Mesodermal cell (in vitro differentiated cells): Measurements from ENCODE around the gene VDAC2.
"Not testable (repeated sequence)": the region's sequence is repeated elsewhere in the genome, so short reads cannot be mapped to it uniquely, and the experiment has no call there.

Source experiments
- H3K27ac ChIP-seq: 2 replicates; pipeline ENCODE4 v1.7.0; 2013; ENCODE audit warnings: mild to moderate bottlenecking, low read depth, low read length, moderate library complexity; ENCODE audit not compliant: severe bottlenecking
- H3K36me3 ChIP-seq: 2 replicates; pipeline ENCODE4 v1.7.1; 2013; ENCODE audit warnings: mild to moderate bottlenecking, low read length, moderate library complexity; ENCODE audit not compliant: control insufficient read depth, insufficient read depth
- H3K4me1 ChIP-seq: one replicate; pipeline ENCODE4 v1.7.1; 2013; ENCODE audit warnings: mild to moderate bottlenecking, low read length; ENCODE audit not compliant: insufficient read depth, control insufficient read depth, poor library complexity, severe bottlenecking
- H3K4me3 ChIP-seq: 2 replicates; pipeline ENCODE4 v1.7.0; 2013; ENCODE audit warnings: low read length, control low read depth, mild to moderate bottlenecking; ENCODE audit not compliant: insufficient read depth, poor library complexity, severe bottlenecking; ENCODE audit errors: extremely low read depth
- H3K9me3 ChIP-seq: 2 replicates; pipeline ENCODE4 v1.7.1; 2013; ENCODE audit warnings: mild to moderate bottlenecking, low read length, moderate library complexity; ENCODE audit not compliant: control insufficient read depth
- WGBS, 2 experiments: methylation state at CpG; one replicate each; pipeline ENCODE4 v1.1.5; 2013; ENCODE audit warnings: missing lambda C conversion rate in 2 of 2; ENCODE audit not compliant: insufficient coverage in 2 of 2; 5-methylcytosine and 5-hydroxymethylcytosine counted together

The VDAC2 gene

GRCh38 chr10:75209086-75209920, 1.3 kb upstream of the VDAC2 start:
- Histone ChIP-seq H3K4me3 (peak overlapping the region; percentile 97), H3K27ac (peak overlapping the region; percentile 99), H3K9me3 (no peaks in the 10 kb centered on the region), H3K36me3 (peaks cover 28% of the 10 kb centered on the region), H3K4me1 (peaks cover 31% of the 10 kb centered on the region)
- WGBS, 2 experiments = 89 to 98% methylated on average over 3 to 10 of the region's 16 CpGs

- H3K36me3 ChIP-seq = peaks cover 34% of the 10 kb centered on the region
- peak overlapping the region; percentile 99 for H3K27ac ChIP-seq
- WGBS, 2 experiments = 8 to 24% methylated on average over 7 to 19 of the region's 19 CpGs
- H3K9me3 ChIP-seq = no peaks in the 10 kb centered on the region
- H3K4me3 ChIP-seq = peak overlapping the region; percentile 97
- H3K4me1 ChIP-seq = peaks cover 37% of the 10 kb centered on the region
Observed at GRCh38 chr10:75209921-75210281, 695 bp upstream of the VDAC2 start.

DNA sequence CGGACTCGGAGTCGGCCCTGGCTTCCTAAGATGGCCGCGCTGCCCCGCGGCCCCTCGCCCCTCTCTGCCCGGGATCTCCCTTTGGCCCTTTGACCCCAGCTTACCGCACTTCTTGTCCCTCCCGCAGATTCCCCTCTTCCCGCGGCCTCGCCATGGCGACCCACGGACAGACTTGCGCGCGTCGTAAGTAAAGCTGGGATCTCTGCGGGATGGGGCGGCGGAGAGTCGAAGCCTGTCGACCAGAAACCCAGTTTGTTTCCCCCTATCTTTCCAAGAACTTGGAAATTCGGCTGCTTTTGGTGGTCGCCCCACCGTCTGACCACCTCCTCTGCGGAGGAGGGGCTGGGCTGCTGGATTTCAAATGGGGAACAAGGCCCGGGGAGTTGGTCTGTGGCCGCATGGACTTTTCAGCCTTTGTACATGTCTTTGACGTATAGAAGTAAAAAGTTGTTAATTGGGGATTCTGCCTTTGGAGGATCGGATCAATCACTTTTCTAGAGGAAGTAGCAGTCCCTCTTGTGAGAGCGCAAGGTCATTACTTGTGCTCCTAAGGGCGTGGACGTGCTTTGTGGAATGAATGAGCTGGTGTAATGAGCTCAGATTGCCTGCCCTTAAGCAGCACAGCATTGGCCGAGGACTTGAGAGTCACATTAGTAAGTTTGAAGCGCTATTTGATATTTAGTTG, 553 bp downstream of the VDAC2 start:
- Histone ChIP-seq H3K4me3 (peak overlapping the region; percentile 97), H3K9me3 (no peaks in the 10 kb centered on the region), H3K27ac (peak overlapping the region; percentile 99), H3K36me3 (peaks cover 45% of the 10 kb centered on the region), H3K4me1 (peaks cover 39% of the 10 kb centered on the region)
- WGBS, 2 experiments = 0% methylated on average over 19 to 24 of the region's 38 CpGs

GRCh38 chr10:75212343-75212742, 1.7 kb downstream of the VDAC2 start:
- Histone ChIP-seq H3K4me3 (peak overlapping the region; percentile 97), H3K9me3 (no peaks in the 10 kb centered on the region), H3K36me3 (peaks cover 57% of the 10 kb centered on the region), H3K4me1 (peaks cover 39% of the 10 kb centered on the region), H3K27ac (no peak overlapping the region)
- WGBS, 2 experiments = 82 to 85% methylated on average over 3 to 4 of the region's 6 CpGs

DNA sequence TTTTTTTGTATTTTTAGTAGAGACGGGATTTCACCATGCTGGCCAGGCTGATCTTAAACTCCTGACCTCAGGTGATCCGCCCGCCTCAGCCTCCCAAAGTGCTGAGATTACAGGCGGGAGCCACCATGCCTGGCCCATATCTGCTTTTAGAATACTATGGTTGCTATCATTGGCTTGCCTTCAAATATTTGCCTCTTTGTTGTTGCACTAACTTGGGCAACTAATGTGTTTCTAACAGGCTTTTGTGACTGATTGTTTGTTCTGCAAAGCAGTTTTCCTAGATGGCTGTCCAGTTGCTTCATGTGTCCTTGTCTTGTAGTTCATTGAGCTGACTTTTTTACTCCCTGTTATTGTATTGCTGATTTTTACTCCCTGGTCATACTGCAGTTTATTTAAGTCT, 9.7 kb downstream of the VDAC2 start:
- Histone ChIP-seq H3K27ac (no peak overlapping the region), H3K36me3 (peaks cover 91% of the 10 kb centered on the region), H3K9me3 (no peaks in the 10 kb centered on the region), H3K4me1 (peaks cover 38% of the 10 kb centered on the region), H3K4me3 (no peak overlapping the region)
- 86 to 91% methylated on average over 3 to 4 of the region's 4 CpGs for WGBS, 2 experiments

DNA sequence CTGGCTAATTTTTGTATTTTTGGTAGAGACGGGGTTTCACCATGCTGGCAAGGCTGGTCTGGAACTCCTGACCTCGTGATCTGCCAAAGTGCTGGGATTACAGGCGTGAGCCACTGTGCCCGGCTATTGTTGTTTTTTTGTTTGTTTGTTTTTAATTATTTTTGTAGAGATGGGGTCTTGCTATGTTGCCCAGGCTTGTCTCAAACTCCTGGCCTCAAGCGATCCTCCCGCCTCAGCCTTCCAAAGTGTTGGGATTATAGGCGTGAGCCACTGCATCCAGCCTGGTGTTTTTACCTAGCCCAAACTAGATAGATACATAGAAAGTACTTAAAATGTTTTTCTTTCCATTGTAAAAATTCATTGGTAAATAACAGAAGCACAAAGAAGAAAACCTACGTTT, 10.9 kb downstream of the VDAC2 start:
- H3K4me3 ChIP-seq, H3K27ac ChIP-seq, H3K9me3 ChIP-seq: not testable (repeated sequence)
- Histone ChIP-seq H3K36me3 (peaks cover 87% of the 10 kb centered on the region), H3K4me1 (peaks cover 46% of the 10 kb centered on the region)
- 96 to 100% methylated on average over 2 to 4 of the region's 8 CpGs for WGBS, 2 experiments

GRCh38 chr10:75223507-75223906, 12.9 kb downstream of the VDAC2 start:
- Histone ChIP-seq H3K9me3 (no peaks in the 10 kb centered on the region), H3K4me1 (peaks cover 61% of the 10 kb centered on the region), H3K36me3 (peaks cover 83% of the 10 kb centered on the region), H3K27ac (peak overlapping the region; percentile 95), H3K4me3 (no peak overlapping the region)
- 36 to 52% methylated on average over 2 of the region's 2 CpGs for WGBS, 2 experiments

DNA sequence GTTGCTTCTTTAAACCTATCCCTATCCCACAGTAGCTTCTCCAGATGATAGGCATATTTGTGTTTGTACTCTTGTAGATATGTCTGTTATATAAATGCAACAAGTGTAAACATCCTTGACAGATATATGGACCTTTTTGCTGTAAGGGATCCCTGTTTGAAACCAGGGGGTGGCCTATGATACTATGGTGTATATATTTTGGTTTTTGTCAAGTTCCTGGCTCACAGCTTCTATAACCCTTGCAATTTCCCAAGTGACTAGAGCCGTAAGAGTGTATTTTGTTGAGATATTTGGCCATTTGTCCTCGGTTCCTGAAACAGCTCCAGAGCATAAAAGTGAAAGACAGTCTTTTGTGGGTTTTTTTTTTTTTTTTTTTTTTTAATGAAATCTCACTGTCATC, 15.5 kb downstream of the VDAC2 start:
- H3K4me3 ChIP-seq = no peak overlapping the region
- peak overlapping the region; percentile 95 for H3K27ac ChIP-seq
- peaks cover 78% of the 10 kb centered on the region for H3K4me1 ChIP-seq
- H3K9me3 ChIP-seq = no peaks in the 10 kb centered on the region
- H3K36me3 ChIP-seq = peaks cover 73% of the 10 kb centered on the region
- WGBS, 2 experiments = no CpG with 5 or more reads among the region's 2 CpGs

DNA sequence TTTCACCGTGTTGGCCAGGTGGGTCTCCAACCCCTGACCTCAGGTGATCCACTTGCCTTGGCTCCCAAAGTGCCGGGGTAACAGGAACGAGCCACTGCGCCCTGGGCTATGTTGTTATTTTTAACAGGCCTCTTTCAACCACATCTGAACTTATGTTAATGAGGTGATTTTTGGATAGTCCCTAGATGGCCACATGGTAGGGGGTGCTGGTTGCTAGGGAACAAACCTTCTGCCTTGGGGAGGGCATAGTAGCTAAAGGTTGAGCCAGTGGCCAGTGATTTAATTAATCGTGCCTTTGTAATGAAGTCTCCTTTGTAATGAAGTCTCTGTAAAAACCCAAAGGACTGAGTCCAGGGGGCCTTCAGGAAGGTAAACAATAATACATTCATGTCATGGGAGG, 16.1 kb downstream of the VDAC2 start:
- H3K27ac ChIP-seq = peak overlapping the region; percentile 95
- H3K4me1 ChIP-seq = peaks cover 77% of the 10 kb centered on the region
- H3K36me3 ChIP-seq = peaks cover 73% of the 10 kb centered on the region
- WGBS, 2 experiments = 87 to 91% methylated on average over 3 to 5 of the region's 5 CpGs
- no peak overlapping the region for H3K4me3 ChIP-seq
- H3K9me3 ChIP-seq = no peaks in the 10 kb centered on the region

DNA sequence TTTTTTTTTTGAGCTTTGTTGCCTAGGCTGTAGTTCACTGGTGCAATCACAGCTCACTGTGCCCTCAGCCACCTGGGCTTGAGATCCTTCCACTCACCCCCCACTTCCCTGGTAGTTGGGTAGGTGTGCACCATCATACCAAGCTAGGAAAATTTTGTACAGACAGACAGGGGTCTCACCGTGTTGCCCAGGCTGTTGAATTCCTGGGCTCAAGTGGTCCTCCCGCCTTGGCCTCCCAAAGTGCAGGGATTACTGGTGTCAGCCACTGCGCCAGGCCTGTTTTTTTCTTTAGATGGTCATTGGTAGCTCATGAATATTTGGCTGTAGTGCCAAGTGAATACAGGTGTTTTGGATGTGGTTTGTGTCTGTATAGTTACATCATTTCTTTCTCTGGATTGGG, 17.7 kb downstream of the VDAC2 start:
- Histone ChIP-seq H3K36me3 (peaks cover 71% of the 10 kb centered on the region), H3K27ac (no peak overlapping the region), H3K9me3 (no peaks in the 10 kb centered on the region), H3K4me1 (peaks cover 62% of the 10 kb centered on the region), H3K4me3 (no peak overlapping the region)
- 90 to 94% methylated on average over 2 to 3 of the region's 3 CpGs for WGBS, 2 experiments

DNA sequence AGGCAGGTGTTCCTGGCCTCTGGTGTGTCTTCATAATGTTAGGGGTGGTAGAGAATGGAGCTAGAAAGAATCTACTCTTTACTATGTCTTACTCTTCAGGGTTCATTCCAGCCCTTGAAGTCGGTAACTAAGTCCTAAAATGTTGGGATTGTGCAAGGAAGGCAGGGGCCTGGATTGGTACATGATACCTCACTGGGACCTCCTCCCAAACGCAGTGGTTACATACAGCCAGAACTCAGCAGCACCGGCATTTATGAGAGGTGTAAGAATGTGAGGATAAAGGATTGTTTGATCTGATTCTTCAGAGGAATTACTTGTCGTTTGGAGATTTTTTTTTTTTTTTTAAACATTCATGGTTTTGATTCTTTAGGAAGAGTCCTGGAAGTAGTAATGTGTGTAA, 18.2 kb downstream of the VDAC2 start:
- H3K4me3 ChIP-seq = no peak overlapping the region
- peaks cover 67% of the 10 kb centered on the region for H3K36me3 ChIP-seq
- H3K27ac ChIP-seq = peak overlapping the region; percentile 3
- H3K4me1 ChIP-seq = peaks cover 56% of the 10 kb centered on the region
- WGBS, 2 experiments = 83 to 92% methylated on average over 3 to 4 of the region's 4 CpGs
- H3K9me3 ChIP-seq = no peaks in the 10 kb centered on the region
